ENCODE results near the gene AKAP9. TPM values are rescaled to one million over a fixed set of nuclear protein-coding genes. Genes with fewer than 3 reads are reported as not detected.

Gene AKAP9
- total and polyA plus RNA-seq, 5 experiments from 2014 or later, result 11.1 to 90.3 (median 40.8) TPM

GRCh38 chr7:92155108-92155739 is 214.6 kb downstream of the AKAP9 start:
- no peak for ATAC-seq
- Mint-ChIP-seq H3K27me3 (peaks cover 0 to 7% (median 1%) of the 10 kb centered on the region in 5 donors), H3K4me3 (no peak overlapping the region), H3K9me3 (no peaks in the 10 kb centered on the region), H3K27ac (no peak overlapping the region), H3K4me1 (no peaks in the 10 kb centered on the region), H3K36me3 (peaks cover 0 to 4% (median 0%) of the 10 kb centered on the region in 3 donors)
- POLR2A ChIA-PET, result no interaction called here
- DNase-seq, result no peak

DNA sequence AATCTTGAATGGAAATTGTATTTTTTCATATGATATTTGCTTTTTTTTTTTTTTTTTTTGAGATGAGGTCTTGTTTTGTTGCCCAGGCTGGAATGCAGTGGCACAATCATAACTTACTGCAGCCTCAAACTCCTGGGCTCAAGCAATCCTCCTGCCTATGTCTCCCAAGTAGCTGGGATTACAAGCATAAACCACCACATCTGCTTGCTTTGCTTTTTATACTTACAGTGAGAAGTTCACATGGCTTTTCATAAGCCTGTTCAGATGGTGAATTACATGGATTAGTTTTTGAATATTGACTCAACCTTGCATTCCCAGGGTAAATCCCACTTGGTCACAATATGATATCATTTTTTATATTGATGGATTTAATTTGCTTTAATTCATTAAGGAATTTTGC is 216.3 kb downstream of the AKAP9 start:
- Mint-ChIP-seq H3K27ac (no peak overlapping the region), H3K36me3 (peaks cover 0 to 4% (median 0%) of the 10 kb centered on the region in 3 donors), H3K27me3 (peaks cover 0 to 12% (median 8%) of the 10 kb centered on the region in 5 donors), H3K4me3 (no peak overlapping the region), H3K4me1 (no peaks in the 10 kb centered on the region), H3K9me3 (no peaks in the 10 kb centered on the region)
- DNase-seq (no peak), ATAC-seq (no peak)
- POLR2A ChIA-PET, result interaction anchor here (0.7 kb wide), 1 partner anchor 56 kb away, joined by 3 read pairs; no protein-coding TSS in a partner anchor

- no peak for DNase-seq
- Mint-ChIP-seq H3K4me1 (no peaks in the 10 kb centered on the region), H3K9me3 (no peaks in the 10 kb centered on the region), H3K36me3 (peaks cover 0 to 4% (median 0%) of the 10 kb centered on the region in 3 donors), H3K27me3 (peaks cover 0 to 16% (median 9%) of the 10 kb centered on the region in 5 donors), H3K27ac (no peak overlapping the region), H3K4me3 (no peak overlapping the region)
- POLR2A ChIA-PET, result no interaction called here
- no peak for ATAC-seq
These were observed 218.3 kb downstream of the AKAP9 start for GRCh38 chr7:92158660-92159575.

Other genes starting within 250 kb of the AKAP9 start
- 10 to 100 TPM; 33.2 to 33.7 TPM for gene MTERF1, start 60.2 kb upstream of the AKAP9 start, total RNA-seq
- 10 to 100 TPM in 1 of 3 donors, 1 to 10 TPM in 2; 8.0 to 12.1 (median 9.7) TPM for gene MTERF1, start 60.2 kb upstream of the AKAP9 start, polyA plus RNA-seq
- 10 to 100 TPM; 13.1 TPM for gene CYP51A1, start 193.6 kb downstream of the AKAP9 start, total RNA-seq
- 10 to 100 TPM in 2 of 3 donors, 1 to 10 TPM in 1; 9.4 to 11.9 (median 11.0) TPM for gene CYP51A1, start 193.6 kb downstream of the AKAP9 start, polyA plus RNA-seq
- gene LRRD1, start 238.3 kb downstream of the AKAP9 start, total RNA-seq, result under 1 TPM in 1 of 2 experiments, not detected in 1; 0.18 TPM
- gene LRRD1, start 238.3 kb downstream of the AKAP9 start, polyA plus RNA-seq, result not detected

Data from naive thymus-derived CD8-positive, alpha-beta T cell (primary cell).